K562 (cell line): Measurements from ENCODE around the gene DMD. TPM values are rescaled to one million over a fixed set of nuclear protein-coding genes. Genes with fewer than 3 reads are reported as not detected.

ENCODE experiments used
- ATAC-seq: fragments of 200-7000 bp; cut with Tn5 transposase; 3 replicates; pipeline ENCODE4 v1.9.1; 2020; ENCODE audit warnings: moderate library complexity
- BruUV-seq: library from RNA; stranded (reverse); fragments of 400-500 nt; replicated peaks from 2 replicates; lab custom pipeline; 2021; lab: Mats Ljungman, UMichigan
- CTCF ChIA-PET: fragments of 300-600 bp; formaldehyde crosslinking; extraction: SDS; loops from one replicate; lab custom pipeline; 2021; ENCODE audit warnings: low intra/inter-chr PET ratio; lab: Yijun Ruan, JAX
- POLR2A ChIA-PET: fragments of 300-600, 350-650 bp; sonication (Branson Sonifier 250); formaldehyde crosslinking; extraction: SDS; loops from one replicate; lab custom pipeline; 2021; ENCODE audit warnings: antibody characterized with exemption, inconsistent platforms; lab: Yijun Ruan, JAX
- DNase-seq, 4 experiments: peaks; one replicate each; pipeline versions ENCODE4 v3.0.0 to v3.0.0-alpha.2; 2011 to 2018; ENCODE audit warnings: low spot score in 3 of 4, mixed read lengths in 3 of 4; ENCODE audit errors: extremely low read depth in 1 of 4
- FAIRE-seq: peaks from 2 replicates; lab custom pipeline; 2011; peaks lifted over from hg19 to GRCh38; lab: Jason Lieb, UNC
- H2AFZ ChIP-seq: 2 replicates; pipeline ENCODE4 v1.6.0; 2011; ENCODE audit warnings: low read depth, low read length, control low read depth, inconsistent platforms
- H3K27ac ChIP-seq: fragments of 200-600 bp; 3 replicates; pipeline ENCODE4 v1.8.0; 2011; ENCODE audit warnings: low read depth, mild to moderate bottlenecking, control low read depth, inconsistent platforms, low read length, moderate library complexity, mixed read lengths; ENCODE audit errors: extremely low read depth
- H3K27me3 ChIP-seq, 2 experiments: fragments of 300-600 bp in 1 of 2; 2 replicates in 1 of 2; 3 replicates in 1 of 2; pipeline versions ENCODE4 v1.6.0 to v1.8.0; 2011; ENCODE audit warnings: inconsistent platforms in 2 of 2, low read length in 2 of 2, mild to moderate bottlenecking in 1 of 2, mixed read lengths in 1 of 2, moderate library complexity in 1 of 2; ENCODE audit not compliant: control insufficient read depth in 2 of 2, insufficient read depth in 2 of 2
- H3K36me3 ChIP-seq: fragments of 300-600 bp; 3 replicates; pipeline ENCODE4 v1.8.0; 2011; ENCODE audit warnings: mild to moderate bottlenecking, low read length, inconsistent platforms; ENCODE audit not compliant: control insufficient read depth, insufficient read depth
- H3K4me1 ChIP-seq, 2 experiments: fragments of 200-600 bp in 1 of 2; replicated peaks in 1 of 2; 2 replicates in 1 of 2; 3 replicates in 1 of 2; pipeline versions ENCODE4 v1.5.1 to v1.8.0; 2011; ENCODE audit warnings: inconsistent platforms in 2 of 2, low read length in 2 of 2, mild to moderate bottlenecking in 1 of 2, mixed read lengths in 1 of 2, moderate library complexity in 1 of 2; ENCODE audit not compliant: control insufficient read depth in 2 of 2, insufficient read depth in 2 of 2
- H3K4me2 ChIP-seq: 2 replicates; pipeline ENCODE4 v1.6.1; 2011; ENCODE audit warnings: low read length, control low read depth, inconsistent platforms, mixed read lengths; ENCODE audit not compliant: insufficient read depth
- H3K4me3 ChIP-seq: fragments of 200-600 bp; sonication (generic), shearing (Covaris generic); 2 replicates; pipeline ENCODE4 v1.5.1; 2016; ENCODE audit warnings: control low read depth, inconsistent platforms
- H3K79me2 ChIP-seq: fragments of 200-600 bp; 3 replicates; pipeline ENCODE4 v1.8.0; 2011; ENCODE audit warnings: low read length, inconsistent platforms; ENCODE audit not compliant: control insufficient read depth, insufficient read depth
- H3K9ac ChIP-seq, 2 experiments: 2 replicates each; pipeline versions ENCODE4 v1.6.0 to v1.6.1; 2011; ENCODE audit warnings: low read depth in 2 of 2, low read length in 2 of 2, control low read depth in 1 of 2, inconsistent platforms in 1 of 2, mild to moderate bottlenecking in 1 of 2, mixed read lengths in 1 of 2; ENCODE audit not compliant: insufficient read depth in 1 of 2
- H3K9me1 ChIP-seq: one replicate; pipeline ENCODE4 v1.6.0; 2011; ENCODE audit warnings: inconsistent platforms, mild to moderate bottlenecking, low read length, moderate library complexity; ENCODE audit not compliant: control insufficient read depth, insufficient read depth
- H3K9me3 ChIP-seq: replicated peaks from 2 replicates; pipeline ENCODE4 v1.5.1; 2011; ENCODE audit warnings: low read depth, low read length, inconsistent platforms; ENCODE audit not compliant: control insufficient read depth, insufficient read depth
- H4K20me1 ChIP-seq: replicated peaks from 2 replicates; pipeline ENCODE4 v1.6.1; 2011; ENCODE audit warnings: low read length, inconsistent platforms, mixed read lengths; ENCODE audit not compliant: control insufficient read depth, insufficient read depth
- GABPB1 ChIP-seq: sonication (generic); formaldehyde crosslinking; IDR thresholded peaks from 2 replicates; pipeline ENCODE4 v1.8.0; 2022; ENCODE audit warnings: mild to moderate bottlenecking, missing genetic modification reagents
- LARP7 ChIP-seq: fragments of 450-650 bp; IDR thresholded peaks from 2 replicates; pipeline ENCODE4 v1.6.1; 2016
- MTA1 ChIP-seq: fragments of 450-650 bp; IDR thresholded peaks from 2 replicates; pipeline ENCODE4 v1.6.1; 2017; ENCODE audit warnings: borderline replicate concordance
- POLR3A ChIP-seq: IDR thresholded peaks from 2 replicates; pipeline ENCODE4 v1.6.1; 2011; ENCODE audit warnings: borderline replicate concordance, mild to moderate bottlenecking, moderate library complexity; ENCODE audit not compliant: insufficient read length, insufficient read depth; ENCODE audit errors: extremely low read depth
- SAFB ChIP-seq: fragments of 200-400 bp; formaldehyde crosslinking; IDR thresholded peaks from 2 replicates; pipeline ENCODE4 v1.6.1; 2017; ENCODE audit warnings: low read depth, low read length, borderline replicate concordance
- SREBF1 ChIP-seq: fragments of 150-350 bp; IDR thresholded peaks from 2 replicates; pipeline ENCODE4 v1.6.1; 2014; ENCODE audit warnings: antibody characterized with exemption, low read depth, low read length, borderline replicate concordance
- TFAP4 ChIP-seq: sonication (generic); formaldehyde crosslinking; IDR thresholded peaks from 2 replicates; pipeline ENCODE4 v1.8.0; 2022; ENCODE audit warnings: missing genetic modification reagents, mild to moderate bottlenecking, moderate library complexity, borderline replicate concordance
- TOE1 ChIP-seq, 2 experiments: fragments of 450-650 bp in 1 of 2; sonication (generic) in 1 of 2; formaldehyde crosslinking in 1 of 2; IDR thresholded peaks; 2 replicates each; pipeline versions ENCODE4 v1.7.1 to v1.8.0; 2016 to 2022; ENCODE audit warnings: borderline replicate concordance in 2 of 2, mild to moderate bottlenecking in 2 of 2, antibody characterized with exemption in 1 of 2, inconsistent platforms in 1 of 2, low read depth in 1 of 2, missing genetic modification reagents in 1 of 2, moderate library complexity in 1 of 2
- TRIM24 ChIP-seq, 2 experiments: fragments of 450-650 bp; IDR thresholded peaks; 2 replicates each; pipeline ENCODE4 v1.6.1; 2016
- WGBS: fragments of 100-300 bp; shearing (Covaris generic); methylation state at CpG from one replicate; pipeline ENCODE4 v1.1.6; 2016; ENCODE audit warnings: low coverage, mixed read lengths; ENCODE audit not compliant: insufficient coverage; ENCODE audit errors: missing lambda C conversion rate; 5-methylcytosine and 5-hydroxymethylcytosine counted together
- in situ Hi-C: fragments of 300-500 bp; cut with MboI; formaldehyde crosslinking; loops from 4 replicates; pipeline ENCODE4 v1.15.0; 2018; ENCODE audit warnings: inconsistent platforms, mixed read lengths
- intact Hi-C: fragments of 100-400 bp; cut with micrococcal nuclease; formaldehyde crosslinking; loops from 2 replicates; pipeline ENCODE4 v1.14.2; 2022
- polyA plus RNA-seq, 8 experiments: library from polyadenylated mRNA; depleted of rRNA in 4 of 8; stranded (reverse) in 5 of 8; unstranded in 3 of 8; fragments of >200 nt; fragmentation: Nextera tagmentation in 2 of 8; fragmentation: Illumina TruSeq in 1 of 8; extraction: Ambion mirVana in 2 of 8; extraction: Trizol in 1 of 8; gene quantifications; 2 replicates each; pipeline versions ENCODE4 v1.2.1 to v1.2.3, GENCODE V29; 2011 to 2014; ENCODE audit warnings: inconsistent platforms in 1 of 8, missing spikeins in 1 of 8
- total RNA-seq, 7 experiments: library from RNA; depleted of rRNA in 6 of 7; stranded (reverse); fragments of >200 nt in 6 of 7; fragmentation: Illumina TruSeq in 2 of 7; extraction: Trizol in 2 of 7; gene quantifications; 2 replicates each; pipeline versions ENCODE4 v1.2.1 to v1.2.3, GENCODE V29; 2011 to 2021; ENCODE audit warnings: low replicate concordance in 1 of 7
- TF ChIP-seq, protein P1 (sequence below): fragments of 250-450 bp; sonication (Bioruptor Pico); IDR thresholded peaks from 2 replicates; pipeline ENCODE4 v1.6.1; 2021; ENCODE audit warnings: mild to moderate bottlenecking
- TF ChIP-seq, protein P2 (sequence below): fragments of 450-650 bp; IDR thresholded peaks from 2 replicates; pipeline ENCODE4 v1.6.1; 2016; ENCODE audit warnings: low read depth, mild to moderate bottlenecking, moderate library complexity

Gene DMD
- total and polyA plus RNA-seq, 9 of the 15 experiments (the other 6 are each of a cell fraction or from before 2014, with no cell fraction given) = 3.8 to 20.4 (median 11.4) TPM

DNA sequence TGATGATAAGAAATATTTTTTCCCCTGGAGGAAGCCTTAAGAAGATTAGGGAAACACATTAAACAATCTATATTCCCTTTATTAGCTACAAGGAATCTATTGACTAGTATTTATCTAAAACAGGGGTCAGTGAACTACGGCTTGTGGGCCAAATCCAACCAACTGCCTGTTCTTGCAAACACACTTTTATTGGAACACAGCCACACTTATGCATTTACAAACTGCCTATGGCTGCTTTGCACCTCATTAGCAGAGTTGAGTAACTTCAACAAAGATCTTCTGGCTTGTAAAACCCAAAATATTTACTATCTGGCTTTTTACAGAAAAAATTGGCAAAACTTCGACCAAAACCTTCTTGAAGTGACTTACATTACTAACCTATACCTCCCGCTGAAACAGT lies 1405.6 kb downstream of the DMD start:
- Histone ChIP-seq H3K27ac (no peak overlapping the region), H3K79me2 (no peaks in the 10 kb centered on the region), H3K4me2 (no peak overlapping the region), H2AFZ (no peak overlapping the region), H3K27me3 (no peaks in the 10 kb centered on the region), H3K9me1 (no peaks in the 10 kb centered on the region), H3K4me3 (no peak overlapping the region), H4K20me1 (no peaks in the 10 kb centered on the region), H3K36me3 (peaks cover 2% of the 10 kb centered on the region; the same call in 1 of the 3 replicates), H3K4me1 (no peaks in the 10 kb centered on the region), H3K9ac (no peak overlapping the region), H3K9me3 (no peaks in the 10 kb centered on the region)
- POLR2A ChIA-PET = no interaction called here
- FAIRE-seq (no peak), ATAC-seq (no peak), DNase-seq (no peak)
- 71% methylated on average over 3 of the region's 3 CpGs for WGBS
- no TSS peak for BruUV-seq
- TF ChIP-seq LARP7 (no peak), POLR3A (no peak), SREBF1 (no peak), MTA1 (no peak), GABPB1 (CRISPR knock-in tag) (no peak), TOE1 (IDR thresholded peaks at IDR 0.05; ENCODE audit: borderline replicate concordance) (no peak), TOE1 (CRISPR knock-in tag; IDR thresholded peaks at IDR 0.05; ENCODE audit: borderline replicate concordance, low read depth) (no peak), TFAP4 (CRISPR knock-in tag) (no peak), TRIM24 (IDR thresholded peaks at IDR 0.05) (no peak), SAFB (no peak)
- TF ChIP-seq, protein P1, sequence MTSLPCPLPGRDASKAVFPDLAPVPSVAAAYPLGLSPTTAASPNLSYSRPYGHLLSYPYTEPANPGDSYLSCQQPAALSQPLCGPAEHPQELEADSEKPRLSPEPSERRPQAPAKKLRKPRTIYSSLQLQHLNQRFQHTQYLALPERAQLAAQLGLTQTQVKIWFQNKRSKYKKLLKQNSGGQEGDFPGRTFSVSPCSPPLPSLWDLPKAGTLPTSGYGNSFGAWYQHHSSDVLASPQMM (CRISPR knock-in tag) = no peak
- TF ChIP-seq, protein P2, sequence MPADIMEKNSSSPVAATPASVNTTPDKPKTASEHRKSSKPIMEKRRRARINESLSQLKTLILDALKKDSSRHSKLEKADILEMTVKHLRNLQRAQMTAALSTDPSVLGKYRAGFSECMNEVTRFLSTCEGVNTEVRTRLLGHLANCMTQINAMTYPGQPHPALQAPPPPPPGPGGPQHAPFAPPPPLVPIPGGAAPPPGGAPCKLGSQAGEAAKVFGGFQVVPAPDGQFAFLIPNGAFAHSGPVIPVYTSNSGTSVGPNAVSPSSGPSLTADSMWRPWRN = no peak
- intact Hi-C loops = no loop called here
- CTCF ChIA-PET = no interaction called here
- in situ Hi-C loops = no loop called here
